Gastroesophageal sphincter (tissue), 3 donors: ENCODE data around the gene ABHD10.

Experiments
- CTCF ChIP-seq, 4 experiments: fragments of 200-600 bp in 2 of 4; fragments of 450-650 bp in 2 of 4; sonication (generic) in 1 of 4; IDR thresholded peaks; one replicate each; pipeline ENCODE4 v1.5.1; 2017 to 2019; ENCODE audit warnings: antibody characterized with exemption in 4 of 4, mild to moderate bottlenecking in 2 of 4, moderate library complexity in 2 of 4
- EP300 ChIP-seq: sonication (generic); formaldehyde crosslinking; IDR thresholded peaks from one replicate; pipeline ENCODE4 v1.6.1; 2017; ENCODE audit warnings: antibody characterized with exemption, mild to moderate bottlenecking
- POLR2A ChIP-seq, 2 donors: fragments of 450-650 bp; IDR thresholded peaks; one replicate each; pipeline ENCODE4 v1.6.1; 2017; ENCODE audit warnings: antibody characterized with exemption in 2 of 2, mild to moderate bottlenecking in 2 of 2, moderate library complexity in 1 of 2
- POLR2AphosphoS5 ChIP-seq: sonication (generic); formaldehyde crosslinking; IDR thresholded peaks from one replicate; pipeline ENCODE4 v1.6.1; 2017; ENCODE audit warnings: antibody characterized with exemption

GRCh38 chr3:111975131-111975530 lies 3.7 kb upstream of the ABHD10 start:
- TF ChIP-seq CTCF (IDR thresholded peaks at IDR 0.05) (no peak), POLR2A (IDR thresholded peaks at IDR 0.05) (no peak), POLR2AphosphoS5 (no peak), EP300 (no peak)
